Stimulated activated naive CD4-positive, alpha-beta T cell treated with Interleukin-2 at 50 U/mL for 16 hours (primary cell): ENCODE data around the gene CCDC73.
"Not testable (repeated sequence)": the region's sequence is repeated elsewhere in the genome, so short reads cannot be mapped to it uniquely, and the experiment has no call there.

Source experiments
- DNase-seq: peaks from one replicate; lab custom pipeline; 2025; lab: John Stamatoyannopoulos, UW

The CCDC73 gene

DNA sequence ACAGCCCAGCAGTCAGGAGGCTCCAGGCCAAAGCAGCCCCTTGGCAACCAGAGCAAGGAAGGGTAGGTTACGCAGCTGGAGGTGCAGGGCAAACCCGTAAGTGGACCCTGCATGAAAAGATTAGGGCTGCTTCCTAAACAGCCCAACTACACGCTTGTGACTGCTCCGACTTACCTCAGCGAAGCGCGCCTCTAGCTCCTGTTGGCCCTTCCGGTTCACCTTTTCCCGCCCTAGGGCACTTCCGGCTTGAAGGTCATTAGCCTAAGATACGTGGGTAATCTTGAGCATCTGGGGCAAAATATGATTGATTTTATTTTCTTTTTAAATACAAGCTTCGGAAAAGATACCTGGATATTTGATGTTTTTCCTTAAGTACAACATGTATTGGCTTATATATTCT is at the start of gene CCDC73:
Gene CCDC73, minus strand, starts transcription at position 224 of the 400 bp plus-strand sequence. CDS start 34,419 bp downstream, outside the sequence.
- DNase-seq = no peak

DNA sequence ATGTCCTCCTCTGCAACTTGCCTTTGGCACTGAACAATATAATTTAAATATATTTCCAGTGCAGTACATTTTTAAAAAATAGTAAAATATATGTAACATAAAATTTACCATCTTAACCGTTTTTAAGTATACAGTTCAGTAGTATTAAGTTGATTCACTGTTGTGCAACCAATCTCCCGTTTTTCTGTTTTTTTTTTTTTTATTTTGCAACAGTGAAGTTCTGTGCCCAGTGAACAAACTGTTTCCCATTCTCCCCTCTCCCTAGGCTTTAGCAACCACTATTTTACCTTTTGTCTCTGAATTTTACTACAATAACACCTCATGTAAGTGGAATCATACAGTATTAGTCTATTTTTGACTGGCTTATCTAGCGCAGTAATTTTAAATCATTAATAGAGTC is 49.1 kb upstream of the CCDC73 start:
- no peak for DNase-seq

DNA sequence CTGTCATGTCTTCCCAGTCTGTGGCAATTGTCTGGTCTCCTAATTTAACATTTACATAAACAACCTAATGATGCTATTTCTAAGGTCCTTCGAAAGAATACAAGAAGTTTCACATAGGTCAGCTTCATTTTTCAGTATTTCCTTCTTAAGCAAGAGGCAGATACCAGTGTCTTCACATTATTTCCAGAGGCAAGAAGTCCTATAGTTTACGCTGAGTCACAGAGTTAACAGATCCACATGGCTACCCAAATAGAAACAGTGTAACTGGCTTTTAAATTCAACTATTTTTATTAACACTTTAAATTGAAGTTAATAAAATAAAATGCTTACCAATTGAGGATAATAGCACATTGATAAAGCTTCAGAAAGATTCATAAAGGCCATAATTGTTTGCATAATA is 46.1 kb upstream of the CCDC73 start:
- no peak for DNase-seq

DNA sequence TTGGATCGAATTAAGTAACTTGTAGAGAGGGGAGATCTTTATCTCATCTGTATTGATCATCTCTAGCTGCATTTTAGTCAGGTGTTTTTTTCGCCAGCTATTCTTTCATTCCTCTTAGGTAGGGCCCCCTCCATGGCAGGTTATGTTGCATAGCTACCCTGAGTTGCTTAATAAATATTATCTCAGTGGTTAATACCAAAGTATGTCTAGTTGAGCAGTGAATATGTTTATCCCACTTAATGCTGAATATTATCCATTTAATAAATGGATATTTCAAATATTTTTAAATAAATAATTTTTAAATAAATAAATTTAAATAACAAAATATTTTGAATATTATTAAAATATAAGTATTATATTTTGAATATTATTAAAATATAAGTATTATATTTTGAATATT is 44.8 kb upstream of the CCDC73 start:
- DNase-seq = no peak

DNA sequence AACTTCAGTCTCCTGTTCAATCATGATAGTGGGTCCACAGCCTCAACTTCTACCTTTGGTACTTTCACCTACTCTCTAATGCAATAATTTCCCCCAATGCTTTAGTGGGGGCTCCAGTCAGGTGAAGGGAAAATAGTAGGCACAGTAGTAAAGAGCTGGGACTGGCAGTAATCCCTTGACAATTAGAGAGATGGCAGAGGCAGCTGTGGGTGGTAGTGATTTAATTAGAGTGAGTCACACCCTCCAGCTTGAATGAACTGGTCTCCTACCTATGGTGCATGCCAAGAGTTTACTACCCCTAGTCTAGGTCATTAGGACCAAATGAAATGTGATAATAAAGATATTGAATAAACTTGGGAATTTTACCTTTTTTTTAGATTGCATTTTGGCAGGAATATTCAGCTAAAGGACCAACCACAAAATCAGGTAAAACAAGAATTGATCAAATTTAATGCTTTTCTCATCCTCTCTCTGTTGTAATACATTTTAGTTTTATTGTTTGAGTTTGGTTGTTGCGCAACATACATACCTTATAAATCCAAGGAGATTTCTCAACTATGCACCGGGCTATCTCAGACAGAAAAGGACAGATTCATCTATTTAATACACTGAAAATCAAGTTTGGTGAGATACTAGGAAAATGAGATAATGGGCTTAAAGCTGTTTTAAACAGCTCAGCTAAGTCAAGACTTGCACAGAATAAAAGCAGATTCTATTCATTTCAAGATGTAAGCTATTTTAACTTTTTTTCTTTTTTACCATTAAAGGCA is 44.2 kb upstream of the CCDC73 start:
- no peak for DNase-seq

DNA sequence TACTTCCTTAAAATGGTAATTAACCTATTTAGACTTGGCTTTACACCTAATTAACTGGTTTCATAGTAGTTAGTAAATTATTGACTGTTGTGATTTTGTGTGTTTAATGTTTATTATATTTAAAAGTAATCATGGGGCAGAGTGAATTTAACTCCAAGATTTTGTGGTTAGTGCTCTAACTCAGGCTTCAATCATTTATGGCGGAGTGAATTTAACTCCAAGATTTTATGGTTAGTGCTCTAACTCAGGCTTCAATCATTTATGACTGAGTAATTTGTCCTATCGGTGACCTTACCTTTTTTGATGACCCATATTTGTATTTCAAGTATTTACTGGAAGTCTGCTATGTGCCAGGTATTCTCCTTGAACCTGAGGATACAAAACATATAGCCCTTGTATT is 42.5 kb upstream of the CCDC73 start:
- DNase-seq = no peak

DNA sequence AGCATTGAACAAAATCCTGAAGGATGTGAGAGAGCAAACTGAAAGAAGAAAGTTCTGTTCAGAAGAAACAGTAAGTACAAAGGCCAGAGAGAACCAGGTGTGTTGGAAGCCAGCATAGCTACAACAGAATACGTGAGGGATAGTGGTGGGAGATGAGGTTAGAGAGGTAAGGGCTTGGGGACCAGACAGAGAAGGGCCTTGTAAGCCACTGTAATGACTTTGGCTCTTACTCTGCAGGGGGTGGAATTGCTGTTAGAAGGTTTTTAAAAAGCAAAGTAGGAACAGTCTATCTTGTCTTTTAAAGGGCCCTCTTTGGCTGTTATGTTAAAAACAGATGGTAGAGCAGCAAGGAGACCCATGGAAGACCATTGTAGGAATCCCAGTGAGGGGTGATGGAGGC is 39.5 kb upstream of the CCDC73 start:
- DNase-seq = no peak

DNA sequence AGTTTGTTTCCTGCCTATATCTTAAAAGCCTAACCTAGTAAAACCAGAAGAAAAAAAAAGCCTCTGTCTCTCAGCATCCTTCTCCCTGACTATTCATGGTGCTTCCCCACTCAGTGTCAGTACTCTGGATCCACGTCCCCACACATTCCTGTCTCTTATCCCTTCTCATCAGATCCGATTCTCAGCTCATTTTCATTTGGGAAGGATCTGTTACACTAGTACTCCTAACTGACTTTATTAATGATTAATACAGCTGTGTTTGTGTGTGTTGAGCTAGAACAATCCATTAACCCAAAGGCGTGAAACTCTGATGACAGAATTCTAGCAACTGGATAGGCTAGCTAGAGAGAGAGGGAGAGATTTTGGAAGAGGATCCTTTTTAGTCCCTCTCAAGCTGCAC is 36.8 kb upstream of the CCDC73 start:
- no peak for DNase-seq

DNA sequence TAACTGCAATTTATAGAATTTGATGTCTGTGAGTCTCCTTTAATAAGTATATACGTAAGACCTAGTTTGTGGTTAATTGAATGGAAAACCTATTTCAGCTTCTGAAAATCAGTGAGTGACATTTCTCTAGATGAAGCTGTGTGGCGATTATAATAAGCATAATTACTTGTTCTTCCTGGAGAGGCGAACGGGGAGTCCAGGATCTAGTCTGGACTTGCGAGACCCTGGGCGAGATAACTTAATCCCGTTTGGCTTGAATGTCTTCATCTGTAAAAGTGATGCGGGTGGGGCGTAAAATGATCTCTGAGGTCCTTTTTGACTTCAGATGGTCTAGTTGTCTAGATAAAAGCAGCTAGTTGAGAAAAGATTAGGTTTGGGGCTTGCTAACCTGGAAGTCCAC is 36.3 kb upstream of the CCDC73 start:
- DNase-seq = no peak

DNA sequence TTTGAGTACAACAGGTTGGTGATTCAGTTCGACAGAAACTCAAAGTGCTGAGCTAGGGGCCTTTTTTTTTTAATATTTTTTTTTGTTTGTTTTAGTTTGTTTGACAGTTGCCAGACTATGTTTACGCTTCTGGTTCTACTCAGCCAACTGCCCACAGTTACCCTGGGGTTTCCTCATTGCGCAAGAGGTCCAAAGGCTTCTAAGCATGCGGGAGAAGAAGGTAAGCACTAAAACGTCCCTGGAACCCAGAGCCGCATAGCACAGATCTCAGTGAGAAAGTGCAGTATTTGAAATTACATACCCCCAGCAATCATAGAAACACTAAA is 35.9 kb upstream of the CCDC73 start:
- no peak for DNase-seq

DNA sequence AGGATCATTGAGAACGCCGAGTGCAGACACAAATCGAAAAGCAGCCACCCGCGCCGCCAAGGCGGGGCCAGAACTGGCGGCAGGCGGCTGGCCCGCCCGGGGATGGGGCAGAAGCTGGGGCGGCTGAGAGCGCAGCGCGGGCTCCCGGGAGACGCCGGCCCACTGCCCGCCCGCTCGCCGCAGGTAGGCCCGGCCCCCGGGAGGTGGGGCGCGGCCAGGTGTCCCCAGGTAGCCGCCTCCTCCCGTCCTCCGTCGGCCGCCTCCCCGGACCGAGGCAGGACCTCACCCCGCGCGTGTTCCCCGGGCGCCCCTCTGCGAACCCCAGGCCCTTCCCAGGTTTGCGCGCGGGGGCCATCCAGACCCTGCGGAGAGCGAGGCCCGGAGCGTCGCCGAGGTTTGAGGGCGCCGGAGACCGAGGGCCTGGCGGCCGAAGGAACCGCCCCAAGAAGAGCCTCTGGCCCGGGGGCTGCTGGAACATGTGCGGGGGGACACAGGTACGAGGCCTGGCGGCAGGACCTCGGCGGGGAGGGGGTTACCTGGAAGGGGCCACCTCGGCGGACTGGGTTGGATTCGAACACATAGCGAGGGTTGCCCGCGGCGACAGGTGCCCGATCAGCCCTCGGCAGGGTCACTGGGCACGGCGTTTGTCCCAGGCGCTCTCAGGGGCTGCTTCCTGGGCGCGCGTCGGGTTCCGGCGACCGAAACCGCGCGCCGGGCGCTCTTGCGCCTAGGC is 35.4 kb upstream of the CCDC73 start, which contains the start of gene PRRG4:
Gene PRRG4, plus strand, starts transcription at position 248 of the 733 bp plus-strand sequence. CDS start 603 bp downstream, outside the sequence.
- DNase-seq = peak; percentile 14

DNA sequence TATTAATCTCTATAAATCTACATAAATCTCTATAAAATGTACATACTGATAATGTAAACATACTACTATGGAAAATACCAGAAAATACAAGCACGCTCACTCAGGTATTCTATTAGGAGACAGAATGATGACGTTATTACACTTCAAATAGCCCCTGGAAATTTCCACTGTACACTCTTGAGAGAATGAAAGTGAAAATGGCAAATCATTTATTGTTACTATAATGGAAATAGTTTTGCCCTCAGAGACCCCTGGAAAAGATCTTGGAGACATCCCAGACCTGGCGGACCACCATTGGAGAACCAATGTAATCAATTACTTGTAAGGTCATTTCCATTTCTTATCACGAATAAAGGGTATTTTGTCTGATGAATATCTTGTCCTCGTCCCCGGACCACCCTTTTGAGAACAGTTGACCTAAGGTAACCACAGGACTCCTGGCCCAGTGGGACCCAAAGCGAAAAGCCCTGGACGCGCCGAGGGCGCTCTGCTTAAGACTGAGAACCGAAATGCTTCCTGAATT is 34.8 kb upstream of the CCDC73 start:
- DNase-seq = no peak

DNA sequence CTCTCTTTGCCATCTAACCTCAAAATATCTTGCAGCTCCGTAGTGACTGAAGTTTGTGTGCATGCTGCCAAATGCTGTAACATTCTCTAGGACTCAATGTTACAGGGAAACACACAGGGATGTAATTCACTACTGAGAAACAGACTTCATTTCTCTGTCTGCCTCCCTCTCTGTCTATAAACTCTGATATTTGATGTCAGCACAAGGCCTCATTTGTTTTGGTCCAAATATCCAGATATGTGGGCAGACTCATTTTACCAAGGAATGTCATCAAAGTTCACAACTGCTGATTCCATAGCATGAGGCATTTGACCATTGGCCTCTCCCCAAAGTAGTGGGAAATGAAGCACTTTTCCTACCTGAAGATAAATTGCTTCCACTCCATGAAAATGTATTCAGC is 32.8 kb upstream of the CCDC73 start:
- DNase-seq = no peak

DNA sequence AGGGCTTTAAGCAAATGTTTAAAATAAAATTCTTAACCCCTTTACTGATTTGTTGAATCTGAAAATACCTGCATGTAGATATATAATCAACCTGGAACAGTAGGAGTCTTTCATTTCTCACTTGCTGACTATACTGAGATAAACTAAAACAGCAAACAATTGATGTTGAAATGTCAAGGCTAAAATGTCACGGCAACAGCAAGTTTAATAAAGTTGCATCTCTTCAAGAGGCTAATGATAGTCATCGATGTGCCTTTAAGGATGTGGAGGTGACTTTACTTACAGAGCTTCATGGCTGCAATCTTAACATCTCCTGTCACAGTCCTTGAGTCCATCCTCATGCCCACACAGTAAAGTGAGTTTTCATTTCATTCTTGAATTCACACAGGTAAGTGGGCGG is 31.7 kb upstream of the CCDC73 start:
- no peak for DNase-seq

DNA sequence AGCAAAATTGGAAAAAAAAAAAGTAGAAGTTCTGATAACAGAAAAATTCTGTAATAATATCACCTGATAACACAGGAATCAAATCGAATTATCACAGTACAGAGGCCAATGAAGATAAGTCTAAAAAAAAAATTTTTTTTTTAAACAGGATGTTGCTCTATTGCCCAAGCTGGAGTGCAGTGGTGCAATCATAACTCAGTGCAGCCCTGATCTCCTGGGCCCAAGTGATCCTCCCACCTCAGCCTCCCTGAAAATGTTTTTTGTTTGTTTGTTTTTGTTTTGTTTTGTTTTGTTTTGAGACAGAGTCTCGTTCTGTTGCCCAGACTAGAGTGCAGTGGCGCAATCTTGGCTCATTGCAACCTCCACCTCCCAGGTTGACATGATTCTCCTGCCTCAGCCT is 29.2 kb upstream of the CCDC73 start:
- DNase-seq = not testable (repeated sequence)

DNA sequence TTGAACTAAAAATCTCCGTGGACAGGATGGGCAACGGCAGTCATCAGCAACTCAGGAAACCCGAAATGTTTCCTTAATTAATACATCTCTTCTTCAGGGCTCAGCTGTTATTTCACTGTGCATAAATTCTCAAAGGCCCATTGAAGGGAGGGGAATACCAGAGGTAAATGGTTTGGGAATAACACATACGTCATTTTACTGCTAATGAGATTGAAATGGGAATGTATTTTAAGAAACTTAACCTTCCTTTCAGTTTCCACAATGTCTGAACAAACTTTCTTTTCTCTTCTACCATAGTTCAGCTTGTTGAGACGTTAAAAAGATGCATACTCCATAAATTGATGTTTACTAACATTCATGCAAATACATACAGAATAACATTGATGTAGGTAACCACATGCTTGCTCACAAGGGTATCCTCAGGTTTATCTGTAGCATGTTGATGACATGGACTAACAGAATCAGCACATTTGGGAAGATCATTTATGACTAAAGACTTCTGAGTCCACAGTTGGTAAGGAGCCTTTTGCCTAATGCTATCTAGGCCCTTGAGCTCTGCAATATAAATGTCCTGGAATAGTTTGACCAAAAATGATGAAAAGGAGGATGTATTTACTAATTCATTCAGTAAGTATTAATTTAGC is 27.6 kb upstream of the CCDC73 start:
- no peak for DNase-seq

DNA sequence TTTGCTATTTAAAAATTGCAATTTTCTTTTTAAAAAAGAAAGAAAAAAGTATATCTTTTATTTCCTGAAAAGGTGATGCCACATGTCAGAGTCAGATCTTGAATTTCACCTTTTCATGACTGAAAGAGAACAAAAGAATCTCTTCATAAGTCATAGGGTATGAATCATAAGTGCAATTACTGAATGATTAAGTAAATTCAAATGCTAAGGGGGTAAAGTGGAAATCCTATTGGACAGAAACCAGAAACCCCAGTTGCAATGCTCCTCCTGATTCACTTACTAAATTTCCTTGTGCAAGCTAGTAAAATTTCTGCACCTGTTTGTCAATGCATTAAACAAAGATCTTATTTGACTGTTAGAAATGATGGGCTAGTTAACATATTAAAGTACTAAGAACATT is 27.1 kb upstream of the CCDC73 start:
- no peak for DNase-seq

DNA sequence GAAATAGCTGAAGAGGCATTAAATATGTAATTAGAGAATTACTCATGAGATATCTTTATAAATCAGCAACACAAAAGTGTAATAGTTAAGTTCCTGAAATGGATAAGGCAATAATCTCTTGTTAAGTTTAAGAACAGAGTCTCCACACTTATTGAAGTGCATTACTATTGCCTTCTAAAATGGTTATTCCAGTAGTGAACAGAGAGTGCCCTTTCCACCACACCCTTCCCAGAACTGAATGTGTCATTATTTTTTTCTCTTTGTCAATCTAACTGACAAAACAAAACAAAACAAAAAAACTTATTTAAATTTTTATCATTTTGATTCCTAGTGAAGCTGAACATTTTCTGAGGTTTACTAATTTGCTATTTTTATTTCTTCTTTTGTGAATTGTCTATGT is 26.0 kb upstream of the CCDC73 start:
- no peak for DNase-seq

DNA sequence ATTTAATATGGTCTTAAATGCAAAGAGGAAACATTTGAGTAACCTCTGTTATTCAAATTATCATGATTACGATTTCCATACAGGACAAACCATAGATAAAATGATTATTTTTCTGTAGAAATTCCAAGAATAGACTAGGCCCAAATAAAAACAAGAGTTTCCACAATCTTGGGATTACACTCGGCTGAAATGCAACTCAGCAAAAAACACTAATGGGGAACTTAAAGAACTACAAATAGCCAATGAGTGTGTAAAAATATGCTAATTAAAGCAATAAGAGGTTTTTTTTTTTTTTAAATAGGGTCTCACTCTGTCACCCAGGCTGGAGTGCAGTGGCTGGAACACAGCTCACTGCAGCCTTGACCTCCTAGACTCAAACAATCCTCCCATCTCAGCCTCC is 24.7 kb upstream of the CCDC73 start:
- DNase-seq = no peak

DNA sequence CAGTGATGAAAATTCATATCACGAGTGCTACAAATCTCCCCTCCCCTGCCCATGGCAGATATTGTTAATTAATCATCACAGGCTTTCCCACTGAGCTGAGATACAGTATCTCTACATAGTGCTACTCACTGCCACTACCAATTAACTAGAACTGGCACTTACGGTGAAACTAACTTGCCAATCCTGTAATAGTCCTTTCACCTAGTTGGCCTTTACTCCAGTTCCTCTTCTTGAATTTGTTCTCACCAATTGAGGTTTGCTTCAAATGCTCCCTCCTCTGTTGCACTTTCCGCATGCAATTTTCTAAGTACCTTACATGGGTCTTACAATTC is 23.4 kb upstream of the CCDC73 start:
- no peak for DNase-seq

DNA sequence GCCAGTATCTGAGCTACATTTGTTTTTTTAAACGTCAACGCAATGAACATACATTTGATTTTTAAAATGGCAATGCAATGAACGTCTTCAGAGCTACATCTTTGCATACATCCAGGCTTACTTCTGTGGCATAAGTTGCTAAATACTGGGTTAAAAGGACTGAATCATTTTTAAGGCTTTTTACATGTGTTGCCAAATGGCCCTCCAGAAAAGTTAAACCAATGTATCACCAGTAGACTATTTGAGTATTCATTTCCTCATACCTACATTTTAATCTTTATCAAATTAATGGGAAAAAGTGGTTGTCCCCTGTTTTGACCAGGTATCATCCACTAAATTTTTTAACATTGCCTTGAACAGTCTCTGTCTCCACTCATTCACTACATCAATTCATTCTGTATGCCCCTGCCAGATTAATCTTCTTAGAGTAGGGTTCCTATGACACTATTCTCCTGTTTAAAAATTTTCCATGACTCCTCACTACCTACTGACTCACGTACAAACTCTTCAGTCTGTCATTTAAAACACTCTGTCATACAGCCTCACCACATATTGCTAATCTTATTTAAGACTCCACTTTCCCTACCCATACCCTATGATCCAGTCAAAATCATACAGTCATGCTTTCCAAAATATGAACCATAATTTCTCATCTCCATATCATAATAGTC is 22.9 kb upstream of the CCDC73 start:
- DNase-seq = no peak

DNA sequence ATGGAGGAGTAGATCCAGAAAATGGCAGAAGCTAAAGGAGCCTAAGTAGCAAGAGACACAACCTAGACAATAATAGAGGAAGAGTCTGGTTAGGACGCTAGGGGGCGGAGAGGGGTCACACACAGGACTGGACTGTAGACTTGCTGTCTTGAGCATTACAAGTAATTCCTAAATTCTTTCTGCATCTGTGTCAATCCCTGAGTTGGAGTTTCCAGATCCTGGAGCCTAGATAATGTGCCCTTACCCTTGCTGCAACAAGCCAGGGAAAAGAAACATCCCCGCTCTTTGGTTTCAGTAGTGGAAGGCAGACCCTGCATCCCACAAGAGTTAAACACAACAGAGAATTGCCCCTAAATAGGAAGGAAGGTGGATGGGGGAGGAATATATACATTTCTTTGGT is 14.9 kb upstream of the CCDC73 start:
- peak; percentile 19 for DNase-seq

DNA sequence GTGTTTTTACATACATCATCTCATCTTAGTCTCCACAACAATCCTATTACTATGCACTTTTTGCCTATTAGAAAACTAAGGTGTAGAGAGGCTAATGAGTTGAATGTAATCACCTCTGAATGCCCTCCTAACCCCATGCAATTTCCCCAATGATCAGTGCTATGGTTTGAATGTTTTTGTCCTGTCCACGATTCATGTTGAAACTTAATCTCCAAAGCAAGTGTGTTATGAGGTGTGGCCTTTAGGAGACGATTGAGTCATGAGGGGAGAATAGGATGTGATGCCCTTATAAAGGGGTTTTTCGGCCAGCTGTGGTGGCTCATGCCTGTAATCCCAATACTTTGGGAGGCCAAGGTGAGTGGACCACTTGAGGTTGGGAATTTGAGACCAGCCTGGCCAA is 2.0 kb upstream of the CCDC73 start:
- no peak for DNase-seq
